HepG2 (cell line): ENCODE results near the gene SNX21. TPM values are rescaled to one million over a fixed set of nuclear protein-coding genes. Genes with fewer than 3 reads are reported as not detected.
A peak's percentile ranks its signal among the peaks of the same experiment; 100 is the strongest.

ENCODE experiments used
- ARNT2 ChIP-seq: sonication (generic); formaldehyde crosslinking; IDR thresholded peaks from 2 replicates; pipeline ENCODE4 v1.8.0; 2022; ENCODE audit warnings: mild to moderate bottlenecking, low read depth, missing genetic modification reagents, moderate library complexity
- FIP1L1 ChIP-seq: fragments of 200-400 bp; formaldehyde crosslinking; IDR thresholded peaks from 2 replicates; pipeline ENCODE4 v1.6.1; 2018; ENCODE audit warnings: low read depth, mild to moderate bottlenecking, low read length, moderate library complexity, borderline replicate concordance; ENCODE audit not compliant: insufficient read depth
- HDAC6 ChIP-seq: fragments of 200-600 bp; sonication (generic); IDR thresholded peaks from 2 replicates; pipeline ENCODE4 v1.7.0; 2017; ENCODE audit warnings: mild to moderate bottlenecking, antibody characterized with exemption, low read length, low read depth
- HIVEP1 ChIP-seq: sonication (generic); formaldehyde crosslinking; IDR thresholded peaks from 2 replicates; pipeline ENCODE4 v1.4.0; 2020; ENCODE audit warnings: mild to moderate bottlenecking, missing genetic modification reagents
- HOXD1 ChIP-seq: sonication (generic); formaldehyde crosslinking; IDR thresholded peaks from 2 replicates; pipeline ENCODE4 v1.5.0; 2020; ENCODE audit warnings: missing genetic modification reagents
- KLF16 ChIP-seq, 2 experiments: sonication (generic) in 1 of 2; formaldehyde crosslinking in 1 of 2; IDR thresholded peaks; 2 replicates each; pipeline versions ENCODE4 v1.6.1 to v1.8.0; 2016 to 2023; ENCODE audit warnings: missing genetic modification reagents in 2 of 2, missing compliant biosample characterization in 1 of 2
- MTF2 ChIP-seq: sonication (generic); formaldehyde crosslinking; IDR thresholded peaks from 2 replicates; pipeline ENCODE4 v1.5.0; 2020; ENCODE audit warnings: missing genetic modification reagents, borderline replicate concordance
- MXD1 ChIP-seq: sonication (generic); formaldehyde crosslinking; IDR thresholded peaks from 2 replicates; pipeline ENCODE4 v1.4.0; 2020; ENCODE audit warnings: mild to moderate bottlenecking, missing genetic modification reagents
- PATZ1 ChIP-seq: sonication (generic); formaldehyde crosslinking; IDR thresholded peaks from 2 replicates; pipeline ENCODE4 v1.4.0; 2020; ENCODE audit warnings: missing genetic modification reagents
- RARG ChIP-seq: sonication (generic); formaldehyde crosslinking; IDR thresholded peaks from 2 replicates; pipeline ENCODE4 v1.4.0; 2020; ENCODE audit warnings: low read depth, mild to moderate bottlenecking, missing genetic modification reagents
- TBX3 ChIP-seq: fragments of 450-650 bp; IDR thresholded peaks from 2 replicates; pipeline ENCODE4 v1.6.1; 2017; ENCODE audit warnings: antibody characterized with exemption, mild to moderate bottlenecking, inconsistent platforms, borderline replicate concordance
- TFDP1 ChIP-seq: IDR thresholded peaks from 2 replicates; pipeline ENCODE4 v1.6.1; 2016; ENCODE audit warnings: missing compliant biosample characterization, missing genetic modification reagents, borderline replicate concordance
- ZFP91 ChIP-seq: sonication (generic); formaldehyde crosslinking; IDR thresholded peaks from 2 replicates; pipeline ENCODE4 v1.9.0; 2022; ENCODE audit warnings: missing genetic modification reagents, mild to moderate bottlenecking, borderline replicate concordance
- ZNF382 ChIP-seq: sonication (generic); formaldehyde crosslinking; IDR thresholded peaks from 2 replicates; pipeline ENCODE4 v1.5.0; 2020; ENCODE audit warnings: missing genetic modification reagents, mild to moderate bottlenecking, borderline replicate concordance
- ZNF619 ChIP-seq: sonication (generic); formaldehyde crosslinking; IDR thresholded peaks from 2 replicates; pipeline ENCODE4 v1.4.0; 2020; ENCODE audit warnings: mild to moderate bottlenecking, missing genetic modification reagents
- ZNF672 ChIP-seq: sonication (generic); formaldehyde crosslinking; IDR thresholded peaks from 2 replicates; pipeline ENCODE4 v1.8.1; 2022; ENCODE audit warnings: missing genetic modification reagents
- polyA plus RNA-seq, 8 experiments: library from polyadenylated mRNA; depleted of rRNA in 3 of 8; stranded (reverse) in 7 of 8; unstranded in 1 of 8; fragments of >200 nt; fragmentation: Illumina TruSeq in 4 of 8; extraction: Trizol in 4 of 8; gene quantifications; 2 replicates each; pipeline versions ENCODE4 v1.2.1 to v1.2.3, GENCODE V29; 2011 to 2016; ENCODE audit warnings: low read depth in 4 of 8, missing spikeins in 1 of 8, mixed read lengths in 1 of 8; ENCODE audit not compliant: insufficient read depth in 1 of 8
- total RNA-seq, 5 experiments: library from RNA; depleted of rRNA; stranded (reverse); fragments of >200 nt; fragmentation: Illumina TruSeq; extraction: Trizol; gene quantifications; 2 replicates each; pipeline ENCODE4 v1.2.3, GENCODE V29; 2016; ENCODE audit warnings: low read depth in 1 of 5

Gene SNX21
- total and polyA plus RNA-seq, 2 of the 13 experiments (the other 11 are each of a cell fraction or from before 2014, with no cell fraction given), result 7.7 to 12.8 TPM

- TF ChIP-seq ZFP91 (CRISPR knock-in tag) (no peak; the same call in 1 of the 2 replicates), FIP1L1 (no peak), TBX3 (no peak), RARG (CRISPR knock-in tag) (no peak; the same call in 1 of the 2 replicates), TFDP1 (peak; percentile 90), MXD1 (peak; percentile 98), KLF16 (CRISPR knock-in tag; IDR thresholded peaks at IDR 0.05) (peak in 1 of 2 experiments; percentile 87; a peak in 2 of 4 replicates), HOXD1 (CRISPR knock-in tag) (peak; percentile 85), ZNF672 (CRISPR knock-in tag) (no peak), ZNF619 (CRISPR knock-in tag) (peak; percentile 89; the same call in 1 of the 2 replicates), PATZ1 (peak; percentile 79), ARNT2 (CRISPR knock-in tag) (no peak), HIVEP1 (CRISPR knock-in tag) (peak; percentile 82; the same call in 1 of the 2 replicates), ZNF382 (CRISPR knock-in tag) (no peak), MTF2 (CRISPR knock-in tag) (no peak), HDAC6 (no peak)
Observed at GRCh38 chr20:45890077-45890984, 56.7 kb downstream of the SNX21 start (continued).
